ENCODE results near the gene PDCD2L. TPM values are rescaled to one million over a fixed set of nuclear protein-coding genes. Genes with fewer than 3 reads are reported as not detected.

PDCD2L gene
- total RNA-seq, 2 donors from 2014 or later: 6.5 to 7.5 TPM

DNA sequence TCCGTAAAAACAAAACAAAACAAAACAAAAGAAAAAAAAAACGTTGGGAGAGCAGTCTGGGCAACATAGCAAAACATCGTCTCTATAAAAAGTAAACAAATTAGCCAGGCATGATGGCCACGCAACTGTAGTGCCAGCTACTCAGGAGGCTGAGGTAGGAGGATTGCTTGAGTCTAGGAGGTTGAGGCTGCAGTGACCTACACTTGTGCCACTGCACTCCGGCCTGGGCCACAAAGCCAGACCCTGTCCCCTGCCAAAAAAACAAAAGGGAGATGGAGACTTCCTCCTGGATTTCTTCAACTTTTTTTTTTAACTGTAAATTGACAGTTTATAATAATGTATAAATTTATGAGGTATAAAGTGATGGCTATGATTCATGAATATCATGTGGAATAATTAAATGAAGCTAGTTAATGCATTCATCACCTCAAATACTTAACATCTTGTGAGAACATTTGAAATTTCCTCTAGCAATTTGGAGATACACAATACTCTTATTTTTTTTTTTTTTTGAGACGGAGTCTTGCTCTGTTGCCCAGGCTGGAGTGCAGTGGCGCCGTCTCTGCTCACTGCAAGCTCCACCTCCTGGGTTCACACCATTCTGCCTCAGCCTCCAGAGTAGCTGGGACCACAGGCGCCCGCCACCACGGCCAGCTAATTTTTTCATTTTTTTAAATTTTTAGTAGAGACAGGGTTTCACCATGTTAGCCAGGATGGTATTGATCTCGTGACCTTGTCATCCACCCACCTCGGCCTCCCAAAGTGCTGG is 1.9 kb downstream of the PDCD2L start:
- no peak for DNase-seq
- ATAC-seq: no peak
- intact Hi-C loops (cut with DNase I): no loop called here

DNA sequence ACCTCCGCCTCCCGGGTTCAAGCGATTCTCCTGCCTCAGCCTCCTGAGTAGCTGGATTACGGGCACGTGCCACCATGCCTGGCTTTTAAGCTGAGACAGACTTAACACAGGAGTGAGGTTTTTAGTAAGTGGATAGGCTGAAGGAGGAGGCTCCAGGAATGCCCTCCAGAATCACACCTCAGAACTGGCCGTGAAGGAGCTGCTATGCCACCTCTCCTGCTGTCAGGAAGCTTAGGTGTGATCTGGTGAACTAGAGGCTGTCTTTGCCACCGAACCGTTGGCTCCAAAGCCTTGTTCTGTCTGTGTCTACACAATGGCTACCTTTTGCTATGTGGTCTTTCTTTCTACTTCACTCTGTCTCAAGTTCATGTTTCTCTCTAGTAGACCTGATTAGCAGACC is 4.2 kb downstream of the PDCD2L start:
- ATAC-seq: no peak
- intact Hi-C loops (cut with DNase I): no loop called here
- DNase-seq: no peak

DNA sequence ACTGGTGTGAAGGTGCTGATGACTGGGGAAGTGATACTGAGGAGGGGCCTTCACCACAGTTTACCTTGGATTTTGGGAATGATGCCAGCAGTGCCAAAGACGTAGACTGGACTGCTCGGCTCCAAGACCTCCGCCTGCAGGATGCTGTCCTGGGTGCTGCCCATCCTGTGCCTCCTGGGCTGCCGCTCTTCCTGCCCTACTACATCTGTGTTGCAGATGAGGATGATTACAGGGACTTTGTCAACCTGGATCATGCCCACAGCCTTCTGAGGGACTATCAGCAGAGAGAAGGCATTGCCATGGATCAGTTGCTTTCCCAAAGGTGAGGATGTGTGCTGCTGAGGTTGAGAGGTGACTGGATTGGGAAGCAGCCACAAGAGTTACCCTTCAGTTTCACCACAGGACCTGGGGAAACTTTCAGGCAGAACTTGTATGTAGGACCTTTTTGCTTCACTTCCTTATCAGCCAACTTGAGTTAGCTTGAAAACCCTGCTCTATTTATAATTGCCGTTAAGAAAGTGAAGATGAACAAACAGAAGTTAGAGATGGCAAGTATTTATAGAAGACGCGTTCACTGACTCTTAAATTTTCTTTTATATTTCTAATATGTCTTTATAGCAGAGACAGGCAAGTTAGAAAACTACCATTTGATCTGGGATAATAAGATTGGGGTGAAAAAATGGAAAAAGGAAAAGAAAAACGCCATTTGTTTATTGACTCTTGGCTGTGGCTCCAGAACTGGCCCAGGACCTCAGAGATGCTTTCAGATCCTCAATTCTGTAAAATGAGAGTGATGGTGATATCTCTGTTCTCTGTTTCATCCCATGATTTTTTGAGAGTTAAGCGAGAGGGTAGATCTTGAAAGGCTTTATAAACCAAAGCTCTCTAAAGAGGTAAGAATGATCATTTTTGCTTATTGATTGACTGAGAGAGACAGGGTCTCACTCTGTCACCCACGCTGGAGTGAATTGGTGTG is 5.3 kb downstream of the PDCD2L start:
- intact Hi-C loops (cut with DNase I): no loop called here
- DNase-seq (no peak), ATAC-seq (no peak)

DNA sequence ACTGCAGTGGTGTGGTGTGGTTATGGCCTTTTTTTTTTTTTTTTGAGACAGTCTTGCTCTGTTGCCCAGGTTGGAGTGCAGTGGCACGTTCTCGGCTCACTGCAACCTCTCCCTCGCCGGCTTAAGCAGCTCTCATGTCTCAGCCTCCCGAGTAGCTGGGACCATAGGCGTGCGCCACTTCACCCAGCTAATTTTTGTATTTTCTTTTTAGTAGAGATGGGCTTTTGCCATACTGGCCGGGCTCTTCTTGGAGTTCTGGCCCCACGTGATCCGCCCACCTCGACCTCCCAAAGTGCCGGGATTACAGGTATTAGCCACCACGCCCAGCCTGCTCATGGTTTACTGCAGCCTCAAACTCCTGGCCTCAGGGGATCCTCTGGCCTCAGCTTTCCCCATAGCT is 7.0 kb downstream of the PDCD2L start:
- no peak for ATAC-seq
- DNase-seq: no peak
- intact Hi-C loops (cut with DNase I): no loop called here

DNA sequence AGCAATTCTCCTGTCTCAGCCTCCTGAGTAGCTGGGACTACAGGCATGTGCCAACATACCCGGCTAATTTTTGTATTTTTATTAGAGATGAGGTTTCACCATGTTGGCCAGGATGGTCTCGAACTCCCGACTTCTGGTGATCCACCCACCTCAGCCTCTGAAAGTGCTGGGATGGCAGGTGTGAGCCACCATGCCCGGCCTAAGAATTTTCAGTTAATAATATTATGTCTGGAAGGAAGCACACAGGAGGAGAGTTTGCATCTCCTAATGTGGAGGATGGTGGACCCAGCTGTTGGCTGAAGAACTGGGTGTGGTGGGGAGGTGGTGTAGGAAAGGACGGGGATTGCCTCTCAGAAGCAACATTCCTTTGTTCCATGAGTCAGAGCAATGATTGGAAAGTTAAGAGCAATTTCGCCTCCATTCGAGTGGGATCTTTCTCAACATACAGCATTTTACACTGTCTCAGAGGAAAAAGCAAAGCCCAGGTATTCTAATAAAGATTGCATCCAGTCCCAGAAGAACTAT is 11.9 kb downstream of the PDCD2L start:
- ATAC-seq (no peak), DNase-seq (no peak)
- intact Hi-C loops (cut with DNase I): no loop called here

DNA sequence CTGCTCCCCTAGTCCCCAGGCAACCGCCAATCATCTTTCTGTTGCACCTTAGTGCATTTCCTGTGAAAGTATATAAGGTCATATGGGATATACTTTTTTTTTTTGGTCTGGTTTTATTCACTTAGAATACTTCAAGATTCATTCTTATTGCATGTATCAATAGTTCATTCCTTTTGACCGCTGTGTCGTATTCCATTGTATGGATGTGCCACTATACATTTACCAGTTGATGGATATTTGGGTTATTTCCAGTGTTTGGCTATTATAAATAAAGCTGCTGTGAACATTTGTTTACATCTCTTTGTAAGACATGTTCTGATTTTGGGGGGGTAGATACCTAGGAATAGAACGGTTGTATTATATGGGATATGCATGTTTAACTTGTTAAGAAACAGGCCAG is 14.1 kb downstream of the PDCD2L start:
- intact Hi-C loops (cut with DNase I): no loop called here
- ATAC-seq (no peak), DNase-seq (no peak)

DNA sequence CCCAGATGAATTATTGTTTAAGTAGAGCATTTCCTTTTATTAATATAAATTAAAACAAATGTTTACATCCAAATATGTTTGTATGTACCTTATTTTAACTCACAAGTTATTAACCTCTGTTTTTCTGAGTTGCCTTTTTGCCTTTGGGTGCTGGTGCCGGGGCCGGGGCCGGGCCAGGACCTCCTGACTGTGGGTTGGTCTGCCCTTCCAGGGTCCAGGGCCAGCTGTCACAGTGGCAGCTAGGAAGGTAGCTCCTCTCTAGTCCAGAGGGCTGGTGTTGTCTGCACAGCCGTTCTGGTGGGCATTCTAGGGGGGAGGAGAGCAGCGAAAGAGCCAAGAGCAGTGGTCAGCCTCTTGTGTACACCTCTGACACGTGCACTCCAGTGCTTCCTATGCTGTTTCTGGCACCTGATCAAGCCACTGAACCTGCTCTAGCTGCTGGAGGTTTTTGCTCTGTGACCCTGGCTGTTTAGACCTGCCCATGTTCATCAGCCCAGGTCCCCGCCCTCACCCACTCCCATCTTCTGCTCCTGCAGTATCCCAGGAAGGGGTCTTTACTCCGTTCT is 22.0 kb downstream of the PDCD2L start:
- intact Hi-C loops (cut with DNase I): no loop called here
- no peak for DNase-seq
- no peak for ATAC-seq

DNA sequence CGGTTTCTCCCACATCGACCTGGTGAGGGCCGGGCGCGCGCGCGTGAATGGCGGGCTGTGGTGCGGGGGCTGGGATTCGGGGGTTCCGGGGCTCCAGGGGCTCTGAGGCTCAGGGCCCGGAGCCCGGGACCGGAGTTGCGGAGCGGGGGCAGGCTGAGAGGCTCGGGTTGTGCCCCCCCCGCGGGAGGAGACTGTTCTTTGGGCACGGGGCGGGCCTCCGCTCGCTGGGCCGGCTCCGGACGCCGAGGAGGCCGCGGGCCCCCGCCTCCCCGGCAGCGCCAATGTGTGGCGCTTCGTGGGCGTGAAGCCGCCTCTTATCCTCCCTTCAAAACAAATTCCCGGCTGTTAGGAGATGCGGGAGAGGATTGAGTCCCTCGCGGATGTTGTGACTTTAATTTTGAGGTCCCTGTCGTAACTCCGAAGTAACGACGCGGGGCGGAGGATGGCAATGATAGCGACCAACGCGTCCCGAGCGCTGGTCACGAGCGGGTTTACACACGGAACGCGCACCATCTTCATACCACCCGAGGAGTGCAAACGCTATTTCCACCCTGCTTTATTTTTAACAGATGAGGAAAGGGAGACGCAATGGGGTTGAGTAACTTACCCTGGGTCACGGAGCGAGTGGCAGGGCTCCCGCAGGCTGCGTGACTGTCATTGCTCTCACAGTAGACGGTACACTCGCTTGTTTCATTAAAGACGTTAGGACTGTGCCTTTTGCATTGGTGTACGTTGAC is 24.5 kb downstream of the PDCD2L start:
- DNase-seq (peak; percentile 52), ATAC-seq (peak; percentile 64 to 88)
- intact Hi-C loops (cut with DNase I): no loop called here

DNA sequence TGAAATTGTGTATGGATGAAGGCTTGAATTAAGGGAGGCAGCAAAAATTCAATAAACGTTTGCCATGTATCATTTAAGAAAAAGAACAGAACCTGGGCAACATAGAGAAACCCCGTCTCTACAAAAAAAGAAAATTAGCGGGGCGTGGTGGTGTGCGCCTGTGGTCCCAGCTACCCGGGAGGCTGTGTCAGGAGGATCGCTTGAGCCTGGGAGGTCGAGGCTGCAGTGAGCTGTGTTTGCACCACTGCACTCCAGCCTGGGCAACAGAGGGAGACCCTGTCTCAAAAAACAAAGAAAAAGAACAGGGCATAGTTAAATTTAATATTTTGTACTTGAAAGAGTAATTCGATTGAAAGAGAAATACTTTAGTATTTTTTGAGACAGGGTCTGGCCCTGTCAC is 25.4 kb downstream of the PDCD2L start:
- ATAC-seq (no peak), DNase-seq (no peak)
- intact Hi-C loops (cut with DNase I): no loop called here

DNA sequence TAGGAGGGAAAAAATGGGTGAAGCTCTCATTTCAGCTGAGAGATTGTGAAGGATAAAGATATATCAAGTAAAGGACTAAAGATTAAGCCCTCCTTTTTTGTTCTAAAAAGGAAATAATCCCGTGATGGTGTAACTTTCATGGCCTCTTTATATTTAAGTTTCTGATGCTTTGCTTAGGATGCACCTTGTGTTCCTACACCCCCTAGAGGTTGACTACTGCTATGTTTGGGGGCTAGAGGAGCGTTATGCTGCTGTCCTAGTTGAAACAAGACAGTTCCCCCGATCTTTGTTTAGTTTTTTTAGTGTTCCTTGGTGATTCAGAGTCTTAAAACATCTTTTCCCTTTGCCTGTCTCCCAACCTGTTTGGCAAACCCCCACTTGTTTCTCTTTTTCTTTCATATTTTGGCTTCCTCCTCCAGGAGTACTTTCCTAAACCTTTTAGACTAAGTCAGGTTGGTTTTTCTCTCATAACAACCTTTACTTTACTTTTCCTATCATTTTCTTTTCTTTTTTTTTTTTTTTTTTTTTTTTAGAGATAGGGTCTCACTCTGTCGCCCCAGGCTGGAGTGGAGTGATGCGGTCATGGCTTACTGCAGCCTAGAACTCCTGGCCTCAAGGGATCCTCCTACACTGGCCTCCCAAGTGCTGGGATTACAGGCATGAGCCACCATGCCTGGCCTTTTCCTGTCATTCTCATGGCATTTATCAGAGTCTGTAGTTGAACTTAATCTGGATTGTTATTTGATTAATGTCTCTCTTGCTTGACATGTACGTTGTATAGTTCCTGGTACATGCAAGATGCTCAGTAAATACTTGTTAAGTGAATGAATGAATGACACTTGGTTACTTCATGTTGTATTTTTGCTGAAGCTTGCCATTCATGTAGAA is 26.8 kb downstream of the PDCD2L start:
- intact Hi-C loops (cut with DNase I): no loop called here
- ATAC-seq (no peak), DNase-seq (no peak)

DNA sequence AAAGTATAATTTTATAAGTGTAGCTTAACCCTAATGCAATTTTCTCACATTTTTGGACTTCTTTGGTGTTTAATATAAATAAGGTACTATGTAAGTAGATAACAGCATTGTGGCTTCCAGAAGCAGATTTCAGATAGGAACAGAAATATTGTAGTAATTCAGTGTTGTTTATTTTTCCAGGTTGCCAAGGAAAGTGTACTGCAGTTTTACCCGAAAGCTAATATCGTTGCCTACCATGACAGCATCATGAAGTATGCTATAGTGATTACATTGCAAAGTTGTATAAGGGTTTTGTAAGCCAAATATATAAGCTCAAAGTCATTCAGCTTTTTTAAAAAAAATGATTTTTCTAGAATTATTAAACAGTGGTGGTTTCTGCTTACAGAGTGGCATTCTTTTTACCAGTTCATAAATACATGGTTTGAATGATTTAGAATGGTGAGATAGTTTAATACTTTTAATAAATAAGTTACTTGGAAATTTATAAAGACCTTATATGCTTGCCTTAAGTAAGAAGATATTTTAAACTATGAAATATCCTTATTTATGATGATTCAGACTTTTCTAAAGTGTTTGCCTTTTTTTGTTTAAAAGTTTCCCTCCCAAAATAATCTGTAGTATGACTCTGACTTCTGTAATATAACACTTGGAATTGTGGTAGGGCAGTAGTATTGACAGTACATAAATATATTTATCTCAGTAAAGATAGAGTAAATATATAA is 27.6 kb downstream of the PDCD2L start:
- no peak for ATAC-seq
- DNase-seq: no peak
- intact Hi-C loops (cut with DNase I): no loop called here

DNA sequence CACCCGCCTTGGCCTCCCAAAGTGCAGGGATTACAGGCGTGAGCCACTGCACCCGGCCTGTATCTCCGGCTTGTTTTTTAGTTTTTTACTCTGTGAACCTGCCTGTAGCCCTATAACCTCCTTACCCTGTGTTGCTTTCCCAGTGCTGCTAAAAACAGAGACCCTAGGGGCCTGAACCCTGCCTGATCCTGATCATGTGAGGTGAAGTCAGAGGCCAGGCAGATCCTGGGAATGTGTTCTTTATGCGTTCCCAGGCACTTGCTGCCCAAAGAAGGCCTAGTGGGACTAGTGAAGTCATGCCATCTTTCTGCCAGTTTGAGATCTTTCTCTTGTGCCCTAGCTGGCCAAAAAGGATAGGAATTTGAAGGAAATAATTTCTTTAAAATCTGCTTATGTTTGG is 28.6 kb downstream of the PDCD2L start:
- intact Hi-C loops (cut with DNase I): no loop called here
- ATAC-seq (peak; percentile 2 to 57), DNase-seq (peak; percentile 36)

DNA sequence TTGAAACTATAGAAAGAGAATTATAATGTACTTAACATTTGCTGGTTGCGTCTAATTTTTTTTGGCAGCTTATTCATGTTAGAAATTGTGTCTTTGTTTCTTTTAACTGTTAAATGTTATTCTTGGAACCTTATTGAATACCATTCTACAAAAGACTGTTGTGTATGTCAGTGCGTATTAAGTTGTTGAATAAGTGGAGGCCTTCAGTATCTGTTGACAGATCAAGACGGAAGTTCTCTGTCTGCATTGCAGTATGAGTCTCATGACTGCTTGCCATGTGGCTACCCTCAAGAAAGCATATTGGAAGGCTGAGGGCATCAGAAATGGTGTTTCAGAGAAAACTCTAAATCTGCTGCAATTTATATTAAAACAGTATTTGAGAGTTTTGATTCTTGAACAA is 32.5 kb downstream of the PDCD2L start:
- DNase-seq: no peak

DNA sequence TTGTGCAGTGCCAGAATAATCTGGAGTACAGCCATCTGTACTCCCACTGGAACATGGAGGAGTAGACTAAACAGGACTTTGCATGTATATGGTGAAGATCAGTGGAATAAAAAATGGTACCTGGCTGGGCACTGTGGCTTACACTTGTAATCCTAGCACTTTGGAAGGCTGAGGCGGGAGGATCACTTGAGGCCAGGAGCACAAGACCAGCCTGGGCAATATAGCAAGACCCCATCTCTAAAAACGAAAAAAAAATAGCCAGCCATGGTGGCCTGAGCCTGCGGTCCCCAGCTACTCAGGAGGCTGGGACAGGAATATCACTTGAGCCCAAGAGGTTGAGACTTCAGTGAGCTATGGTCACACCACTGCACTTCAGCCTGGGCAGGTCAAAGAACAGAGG is 44.0 kb downstream of the PDCD2L start:
- intact Hi-C loops (cut with DNase I): no loop called here
- DNase-seq (no peak), ATAC-seq (no peak)

More for the DNA sequence above, 32.5 kb downstream of the PDCD2L start:
- ATAC-seq: no peak
- intact Hi-C loops (cut with DNase I): no loop called here

DNA sequence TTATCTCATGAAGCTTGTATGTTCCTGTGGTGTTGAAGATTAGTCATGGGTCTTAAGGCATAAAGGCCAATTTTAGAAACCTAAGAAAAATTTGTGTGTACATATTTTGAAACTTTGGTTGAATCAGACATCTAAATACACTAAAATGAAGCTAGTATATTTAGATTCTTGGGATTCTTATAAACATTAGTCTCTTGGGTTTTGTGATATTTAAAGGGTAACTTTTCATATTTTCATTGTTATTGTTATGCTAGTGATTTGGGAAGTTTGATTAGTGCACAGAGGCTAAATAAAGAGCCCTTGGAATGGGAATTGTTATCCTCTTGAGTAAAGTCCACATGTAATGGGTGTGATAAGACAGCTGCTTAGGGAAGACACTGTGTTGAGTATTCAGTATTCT is 48.5 kb downstream of the PDCD2L start:
- DNase-seq: no peak
- ATAC-seq: no peak
- intact Hi-C loops (cut with DNase I): no loop called here

DNA sequence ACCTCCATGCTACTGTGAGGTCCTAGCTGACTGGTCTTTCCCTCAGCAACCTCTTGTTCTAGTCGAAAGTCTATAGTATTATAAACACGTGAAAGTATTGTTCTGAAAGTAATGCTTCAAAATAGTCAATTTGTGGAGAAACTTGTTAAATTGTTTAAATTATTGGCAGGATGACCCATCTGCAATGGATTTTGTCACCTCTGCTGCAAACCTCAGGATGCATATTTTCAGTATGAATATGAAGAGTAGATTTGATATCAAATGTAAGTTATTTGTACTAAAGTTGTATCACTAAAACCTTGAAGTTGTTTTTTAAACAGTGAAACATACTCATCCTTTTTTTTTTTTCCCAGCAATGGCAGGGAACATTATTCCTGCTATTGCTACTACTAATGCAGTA is 49.9 kb downstream of the PDCD2L start:
- intact Hi-C loops (cut with DNase I): no loop called here
- ATAC-seq (no peak), DNase-seq (no peak)

DNA sequence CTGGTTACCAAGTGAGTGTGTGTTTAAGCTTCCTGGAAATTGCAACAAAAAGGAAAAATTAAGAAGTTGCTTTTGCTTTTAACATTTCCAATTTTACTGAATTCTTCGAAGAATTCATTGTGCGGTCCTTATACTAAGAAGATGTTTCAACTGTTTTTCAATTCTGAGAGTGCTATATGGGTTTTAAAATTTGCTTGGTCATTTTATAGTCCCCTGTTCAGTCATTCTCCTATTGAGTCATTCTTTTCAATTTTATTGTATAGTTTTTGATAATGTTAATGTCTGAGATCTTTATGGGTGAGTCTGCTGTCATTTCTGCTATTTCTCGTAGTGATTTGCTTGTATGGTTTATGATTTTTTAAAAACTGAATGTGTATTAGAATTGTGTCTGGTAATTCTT is 50.5 kb downstream of the PDCD2L start:
- DNase-seq (no peak), ATAC-seq (no peak)
- intact Hi-C loops (cut with DNase I): no loop called here
